ENCODE measurements around the gene ELMO3.

Gene ELMO3

DNA sequence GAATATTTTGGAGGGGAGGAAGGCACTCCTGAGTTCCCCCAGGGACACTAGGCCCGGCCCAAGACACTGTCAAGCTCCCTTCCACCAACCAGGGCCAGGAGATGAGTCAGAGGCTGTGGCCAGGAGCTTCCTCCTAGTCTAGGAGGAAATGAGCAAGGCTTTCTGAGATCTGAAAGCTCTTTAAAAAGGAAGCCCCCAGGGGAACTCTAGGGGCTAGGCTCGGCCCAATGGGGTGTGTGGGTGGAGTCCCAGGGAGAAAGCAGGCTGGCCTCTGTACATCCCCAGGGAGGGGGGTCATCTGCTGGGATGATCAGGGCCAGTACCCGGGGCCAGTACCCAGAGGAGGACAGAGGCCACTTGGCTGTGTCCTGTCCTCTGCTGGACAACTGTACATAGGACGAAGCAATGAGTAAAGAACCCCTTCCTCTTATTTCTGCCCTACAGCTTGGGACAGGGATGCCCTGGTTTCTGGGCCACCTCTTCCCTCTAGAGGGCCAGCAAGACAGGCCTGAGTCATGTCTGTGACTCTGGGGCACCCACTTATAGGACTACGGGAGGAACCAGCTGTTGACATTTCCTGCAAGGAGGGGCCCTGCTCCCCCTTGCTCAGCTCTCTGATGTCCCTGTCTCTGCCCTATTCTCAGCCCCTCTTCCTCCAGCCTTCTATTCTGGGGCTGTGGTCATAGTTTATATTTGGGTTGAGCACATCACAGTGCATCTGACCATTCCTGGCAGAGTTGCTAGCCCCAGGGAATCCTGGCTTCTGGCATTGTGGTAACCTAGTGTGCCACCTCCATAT is 45.7 kb downstream of the ELMO3 start:
- peak; percentile 95 for DNase-seq

DNA sequence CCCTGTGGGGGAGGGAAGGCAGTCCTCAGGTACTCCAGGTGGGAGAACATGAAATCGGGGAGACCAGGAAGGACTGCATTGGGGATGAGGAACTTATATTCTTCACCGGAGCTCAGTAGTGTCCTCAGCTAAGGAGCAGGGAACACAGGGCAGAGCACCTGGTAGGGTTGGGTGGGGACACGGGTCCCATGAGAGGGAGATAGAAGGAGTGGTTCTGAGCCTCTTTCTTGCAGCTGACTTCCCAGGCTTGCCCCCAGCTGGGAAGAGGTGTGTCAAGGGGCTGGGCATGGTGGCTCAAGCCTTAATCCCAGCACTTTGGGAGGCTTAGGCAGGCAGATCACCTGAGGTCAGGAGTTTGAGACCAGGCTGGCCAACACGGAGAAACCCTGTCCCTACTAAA is 46.3 kb downstream of the ELMO3 start:
- DNase-seq: no peak

DNA sequence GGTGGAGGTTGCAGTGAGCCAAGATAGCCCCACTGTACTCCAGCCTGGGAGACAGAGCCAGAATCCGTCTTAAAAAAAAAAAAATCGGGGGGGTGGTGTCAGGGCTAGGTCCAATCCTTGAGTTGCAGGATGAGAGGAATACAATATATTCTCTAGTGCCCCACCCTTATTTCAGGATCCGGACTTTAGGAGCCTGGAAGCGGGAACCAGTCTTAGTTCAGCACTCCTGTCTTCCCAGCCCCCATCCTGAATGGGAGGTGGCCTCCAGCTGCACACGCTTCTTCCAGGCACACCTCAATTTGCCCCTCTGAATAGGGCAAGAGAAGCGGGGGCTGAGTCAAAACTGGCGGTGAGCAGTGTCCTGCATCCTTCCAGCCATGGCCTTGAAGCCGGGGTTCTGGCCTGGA is 46.7 kb downstream of the ELMO3 start:
- DNase-seq: no peak

DNA sequence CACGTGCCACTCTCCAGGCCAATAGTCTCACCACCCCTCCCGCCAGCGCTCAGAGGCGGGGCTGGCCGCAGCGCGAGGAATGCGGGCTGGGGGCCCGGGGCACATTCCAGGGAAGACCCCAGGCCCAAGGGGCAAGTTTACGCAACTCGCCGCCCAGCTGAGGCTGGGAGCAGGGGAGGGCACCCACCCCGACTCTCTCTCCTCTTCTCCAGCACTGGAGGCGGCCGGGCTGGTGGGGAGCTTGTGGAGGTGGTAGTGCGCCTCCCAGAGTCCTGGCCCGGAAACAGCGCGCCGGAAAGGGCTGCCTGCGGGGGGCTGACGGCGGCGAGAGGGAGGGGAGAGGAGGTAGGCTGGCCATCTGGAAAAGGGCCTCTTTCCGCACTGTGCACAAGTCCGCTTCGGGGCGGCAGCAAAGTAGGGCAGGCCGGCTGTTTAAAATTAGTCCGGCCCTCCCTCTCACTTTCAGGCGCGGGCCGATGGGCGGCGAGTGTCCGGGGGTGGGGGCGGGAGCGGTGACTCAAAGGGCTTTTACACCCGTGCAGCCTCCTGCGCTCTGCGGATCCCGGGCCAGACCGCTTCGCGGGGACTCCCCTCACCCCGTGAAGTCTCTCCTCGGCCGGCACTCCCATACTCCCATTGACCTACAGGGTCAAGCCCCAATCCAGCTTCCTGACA is 47.3 kb downstream of the ELMO3 start:
- DNase-seq: peak; percentile 91

GRCh38 chr16:67246756-67247191 is 47.8 kb downstream of the ELMO3 start:
- peak; percentile 36 for DNase-seq

DNA sequence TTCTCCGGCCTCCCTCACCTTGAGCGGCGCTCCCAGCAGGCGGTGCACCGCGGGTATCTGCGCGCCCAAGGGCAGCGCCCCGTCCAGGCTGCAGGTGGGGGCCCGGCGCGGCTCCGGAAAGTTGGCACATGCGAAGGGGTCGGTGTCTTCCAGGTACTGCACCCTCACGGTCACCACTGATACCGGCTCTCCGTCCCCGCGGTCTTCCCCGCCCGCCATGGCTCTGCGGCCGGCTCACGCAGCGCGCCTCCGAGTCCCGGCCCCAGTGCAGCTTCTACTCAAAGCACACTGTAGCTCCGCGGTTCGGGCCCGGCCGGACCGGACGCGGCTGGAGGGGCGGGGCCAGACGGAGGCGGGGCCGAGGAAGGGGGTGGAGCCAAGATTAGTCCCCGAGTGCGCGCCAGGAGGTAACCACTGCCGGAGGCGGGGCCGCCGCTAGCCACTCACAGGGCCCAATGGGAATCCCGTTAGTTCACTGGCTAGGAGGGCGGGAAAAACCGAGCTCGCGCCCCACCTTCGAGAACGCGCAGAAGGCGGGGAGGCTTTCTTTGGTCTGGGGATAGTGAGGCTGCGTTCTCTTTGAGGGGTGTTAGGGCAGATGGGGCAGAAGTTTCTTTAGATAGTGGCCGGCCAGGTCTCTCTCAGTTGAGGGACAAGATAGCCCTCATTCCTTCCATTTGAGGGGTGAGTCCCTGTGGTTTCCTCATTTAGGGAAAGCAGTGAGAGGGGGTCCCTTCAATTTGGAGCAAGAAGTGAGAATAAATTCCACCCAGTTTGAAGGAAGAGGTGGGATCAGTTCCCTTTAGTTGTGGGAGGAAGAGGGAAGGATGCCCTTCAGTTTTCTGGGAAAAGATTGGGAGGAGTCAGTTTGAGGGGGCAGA is 48.5 kb downstream of the ELMO3 start, which contains the start of gene FHOD1:
TSS of gene FHOD1 (minus strand) at position 290 of the 881 bp plus-strand sequence. CDS start at position 219, 71 bp downstream.
- DNase-seq: peak; percentile 99

DNA sequence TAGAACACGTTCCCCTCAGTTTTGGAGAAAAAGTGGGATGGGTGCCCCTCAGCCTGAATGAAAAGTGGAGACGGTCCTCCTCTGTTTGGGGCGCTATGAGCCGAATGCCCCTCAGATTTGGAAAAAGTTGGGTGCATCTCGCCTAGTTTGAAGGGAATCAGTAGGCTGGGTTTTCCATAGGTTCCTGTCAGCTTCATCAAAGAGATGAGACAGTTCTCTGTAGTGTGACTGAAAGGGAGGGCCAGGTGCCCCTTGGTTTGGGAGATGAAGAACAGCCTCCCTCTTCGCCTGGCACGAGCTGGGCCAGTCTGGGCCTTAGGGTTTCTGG is 49.1 kb downstream of the ELMO3 start:
- no peak for DNase-seq

DNA sequence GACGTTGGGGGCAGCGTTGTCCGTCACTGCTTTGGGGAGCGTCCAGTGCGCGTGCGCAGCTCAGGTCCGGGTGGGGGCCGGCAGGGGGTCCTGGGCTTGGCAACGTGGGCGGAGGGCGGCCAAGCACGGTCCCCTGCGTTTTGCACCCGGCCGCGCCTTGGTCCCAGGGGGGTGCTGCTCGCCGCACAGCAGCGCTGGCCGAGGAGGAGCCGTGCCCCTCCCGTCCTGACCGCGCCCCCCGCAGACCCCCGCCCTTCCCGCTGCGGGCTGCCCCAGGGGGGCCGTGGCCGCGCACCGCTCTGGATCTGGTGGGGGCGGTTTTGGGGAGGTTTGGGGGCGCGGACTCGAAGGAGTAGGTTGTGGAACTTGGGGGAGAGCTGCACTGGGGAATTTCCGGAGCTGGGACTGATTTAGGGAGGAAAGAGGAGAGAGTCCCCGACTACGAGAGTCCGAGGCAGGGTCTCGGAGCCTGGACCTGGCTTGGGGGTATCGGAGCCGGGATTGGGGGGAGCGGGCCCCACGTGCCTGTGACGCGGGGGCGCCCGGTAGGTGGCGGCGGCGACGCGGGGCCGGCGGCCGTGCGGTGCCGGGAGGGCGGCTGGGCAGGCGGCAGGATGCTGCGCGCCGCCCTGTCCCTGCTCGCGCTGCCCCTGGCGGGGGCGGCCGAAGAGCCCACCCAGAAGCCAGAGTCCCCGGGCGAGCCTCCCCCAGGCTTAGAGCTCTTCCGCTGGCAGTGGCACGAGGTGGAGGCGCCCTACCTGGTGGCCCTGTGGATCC is 49.7 kb downstream of the ELMO3 start, which contains the start of gene SLC9A5:
TSS of gene SLC9A5 (plus strand) at position 579 of the 777 bp plus-strand sequence. CDS start at position 615, 36 bp downstream.
- DNase-seq: peak; percentile 39

GRCh38 chr16:67249178-67250044 is 50.5 kb downstream of the ELMO3 start:
- DNase-seq: no peak

GRCh38 chr16:67250045-67250327 is 51.1 kb downstream of the ELMO3 start:
- DNase-seq: no peak

DNA sequence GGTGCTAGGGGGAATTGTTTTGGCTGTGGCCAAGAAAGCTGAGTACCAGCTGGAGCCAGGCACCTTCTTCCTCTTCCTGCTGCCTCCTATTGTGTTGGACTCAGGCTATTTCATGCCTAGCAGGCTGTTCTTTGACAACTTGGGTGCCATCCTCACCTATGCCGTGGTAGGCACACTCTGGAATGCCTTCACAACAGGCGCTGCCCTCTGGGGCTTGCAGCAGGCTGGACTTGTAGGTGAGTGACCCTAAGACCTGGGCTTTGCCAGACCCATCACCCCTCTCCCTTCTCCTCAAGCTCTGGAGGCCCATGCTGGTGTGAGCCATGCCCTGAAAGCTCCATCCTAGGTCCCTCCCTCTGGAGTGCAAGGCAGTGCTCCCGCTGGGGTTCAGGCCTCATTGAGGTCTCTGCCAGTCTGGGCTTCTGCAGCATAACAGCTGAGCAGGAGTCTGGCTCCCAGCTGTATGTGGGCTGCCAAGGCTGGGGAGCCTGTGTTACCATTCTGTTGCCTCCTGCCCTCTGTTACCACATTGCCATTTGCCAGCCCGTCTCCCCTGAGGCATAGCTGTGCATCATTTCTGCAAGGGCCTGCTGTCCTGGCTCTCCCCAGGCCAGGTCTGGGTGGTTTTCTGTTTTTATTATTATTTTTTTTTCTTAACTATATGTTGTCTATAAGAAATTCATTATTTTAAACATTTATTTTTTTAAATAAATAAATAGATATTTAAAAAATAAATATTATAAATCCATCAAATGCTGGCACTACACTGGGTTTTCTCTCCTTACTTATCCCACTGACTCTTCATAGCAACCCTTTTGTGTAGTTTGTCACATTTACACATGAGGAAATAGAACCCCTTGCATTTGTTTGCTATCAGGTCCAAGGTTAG is 53.9 kb downstream of the ELMO3 start:
- no peak for DNase-seq

All from hematopoietic multipotent progenitor cell treated with erythropoietin and hydrocortisone succinate and interleukin-3 and kit ligand, for 4 days (in vitro differentiated cells).